Activated naive CD8-positive, alpha-beta T cell (primary cell): ENCODE data around the gene HOOK1.
A peak's percentile ranks its signal among the peaks of the same experiment; 100 is the strongest.
"Not testable (repeated sequence)": the region's sequence is repeated elsewhere in the genome, so short reads cannot be mapped to it uniquely, and the experiment has no call there.

ENCODE experiments used
- H3K27ac Mint-ChIP-seq: one replicate; pipeline ENCODE4 v1.8.0; 2021; ENCODE audit warnings: mixed read lengths
- H3K27me3 Mint-ChIP-seq: one replicate; pipeline ENCODE4 v1.8.0; 2021; ENCODE audit warnings: mixed read lengths
- H3K36me3 Mint-ChIP-seq: one replicate; pipeline ENCODE4 v1.8.0; 2021; ENCODE audit warnings: mixed read lengths
- H3K4me1 Mint-ChIP-seq: one replicate; pipeline ENCODE4 v1.8.0; 2021; ENCODE audit warnings: low read depth, mixed read lengths
- H3K4me3 Mint-ChIP-seq: one replicate; pipeline ENCODE4 v1.8.0; 2021; ENCODE audit warnings: mild to moderate bottlenecking, mixed read lengths
- H3K9me3 Mint-ChIP-seq: one replicate; pipeline ENCODE4 v1.8.0; 2021; ENCODE audit warnings: low read depth, mixed read lengths

HOOK1 gene

GRCh38 chr1:59804301-59804700 lies 10.4 kb upstream of the HOOK1 start:
- peaks cover 3% of the 10 kb centered on the region for H3K27me3 Mint-ChIP-seq

GRCh38 chr1:59805554-59805953 lies 9.2 kb upstream of the HOOK1 start:
- peaks cover 6% of the 10 kb centered on the region for H3K27me3 Mint-ChIP-seq
- peaks cover 5% of the 10 kb centered on the region for H3K36me3 Mint-ChIP-seq
- no peaks in the 10 kb centered on the region for H3K4me1 Mint-ChIP-seq
- H3K27ac Mint-ChIP-seq: no peak overlapping the region
- no peaks in the 10 kb centered on the region for H3K9me3 Mint-ChIP-seq
- H3K4me3 Mint-ChIP-seq: no peak overlapping the region

More at GRCh38 chr1:59804301-59804700, 10.4 kb upstream of the HOOK1 start:
- Mint-ChIP-seq H3K9me3 (no peaks in the 10 kb centered on the region), H3K4me1 (no peaks in the 10 kb centered on the region), H3K36me3 (peaks cover 7% of the 10 kb centered on the region), H3K27ac (no peak overlapping the region), H3K4me3 (no peak overlapping the region)

- Mint-ChIP-seq H3K9me3 (no peaks in the 10 kb centered on the region), H3K36me3 (no peaks in the 10 kb centered on the region), H3K4me3 (no peak overlapping the region), H3K4me1 (peaks cover 10% of the 10 kb centered on the region), H3K27me3 (peaks cover 3% of the 10 kb centered on the region), H3K27ac (peak overlapping the region; percentile 78)
Observed at GRCh38 chr1:59814180-59814900, 409 bp upstream of the HOOK1 start.

GRCh38 chr1:59815892-59816291 lies 1.1 kb downstream of the HOOK1 start:
- Mint-ChIP-seq H3K4me1 (peaks cover 17% of the 10 kb centered on the region), H3K9me3 (no peaks in the 10 kb centered on the region)

GRCh38 chr1:59816318-59816878 lies 1.6 kb downstream of the HOOK1 start:
- peaks cover 17% of the 10 kb centered on the region for H3K4me1 Mint-ChIP-seq
- H3K4me3 Mint-ChIP-seq: no peak overlapping the region
- no peaks in the 10 kb centered on the region for H3K36me3 Mint-ChIP-seq
- H3K27me3 Mint-ChIP-seq: no peaks in the 10 kb centered on the region
- H3K9me3 Mint-ChIP-seq: no peaks in the 10 kb centered on the region
- H3K27ac Mint-ChIP-seq: no peak overlapping the region

More at GRCh38 chr1:59815892-59816291, 1.1 kb downstream of the HOOK1 start:
- Mint-ChIP-seq H3K27ac (no peak overlapping the region), H3K27me3 (no peaks in the 10 kb centered on the region), H3K4me3 (no peak overlapping the region), H3K36me3 (no peaks in the 10 kb centered on the region)

- no peaks in the 10 kb centered on the region for H3K27me3 Mint-ChIP-seq
Observed at GRCh38 chr1:59819566-59820438, 5.1 kb downstream of the HOOK1 start.

GRCh38 chr1:59827055-59827643 lies 12.4 kb downstream of the HOOK1 start:
- no peaks in the 10 kb centered on the region for H3K4me1 Mint-ChIP-seq
- no peaks in the 10 kb centered on the region for H3K9me3 Mint-ChIP-seq
- H3K36me3 Mint-ChIP-seq: peaks cover 21% of the 10 kb centered on the region
- no peaks in the 10 kb centered on the region for H3K27me3 Mint-ChIP-seq
- no peak overlapping the region for H3K4me3 Mint-ChIP-seq
- no peak overlapping the region for H3K27ac Mint-ChIP-seq

More at GRCh38 chr1:59819566-59820438, 5.1 kb downstream of the HOOK1 start:
- Mint-ChIP-seq H3K36me3 (peaks cover under 1% of the 10 kb centered on the region), H3K27ac (peak overlapping the region; percentile 13), H3K4me1 (peaks cover 11% of the 10 kb centered on the region), H3K4me3 (no peak overlapping the region), H3K9me3 (no peaks in the 10 kb centered on the region)

GRCh38 chr1:59828160-59828559 lies 13.4 kb downstream of the HOOK1 start:
- H3K36me3 Mint-ChIP-seq: peaks cover 21% of the 10 kb centered on the region
- no peak overlapping the region for H3K4me3 Mint-ChIP-seq
- no peaks in the 10 kb centered on the region for H3K9me3 Mint-ChIP-seq
- no peaks in the 10 kb centered on the region for H3K4me1 Mint-ChIP-seq
- no peak overlapping the region for H3K27ac Mint-ChIP-seq
- H3K27me3 Mint-ChIP-seq: no peaks in the 10 kb centered on the region

- H3K36me3 Mint-ChIP-seq: peaks cover 10% of the 10 kb centered on the region
- H3K27ac Mint-ChIP-seq: no peak overlapping the region
- no peaks in the 10 kb centered on the region for H3K9me3 Mint-ChIP-seq
- no peaks in the 10 kb centered on the region for H3K4me1 Mint-ChIP-seq
- H3K27me3 Mint-ChIP-seq: no peaks in the 10 kb centered on the region
- H3K4me3 Mint-ChIP-seq: no peak overlapping the region
Observed at GRCh38 chr1:59831529-59831928, 16.8 kb downstream of the HOOK1 start.

GRCh38 chr1:59833022-59833421 lies 18.3 kb downstream of the HOOK1 start:
- Mint-ChIP-seq H3K9me3 (no peaks in the 10 kb centered on the region), H3K27me3 (no peaks in the 10 kb centered on the region), H3K4me3 (no peak overlapping the region), H3K27ac (no peak overlapping the region), H3K36me3 (peaks cover 13% of the 10 kb centered on the region), H3K4me1 (no peaks in the 10 kb centered on the region)

GRCh38 chr1:59833991-59834390 lies 19.2 kb downstream of the HOOK1 start:
- no peak overlapping the region for H3K4me3 Mint-ChIP-seq
- H3K9me3 Mint-ChIP-seq: no peaks in the 10 kb centered on the region
- peaks cover 13% of the 10 kb centered on the region for H3K36me3 Mint-ChIP-seq
- H3K27me3 Mint-ChIP-seq: no peaks in the 10 kb centered on the region
- H3K27ac Mint-ChIP-seq: no peak overlapping the region
- H3K4me1 Mint-ChIP-seq: no peaks in the 10 kb centered on the region

- H3K4me1 Mint-ChIP-seq, H3K4me3 Mint-ChIP-seq, H3K27ac Mint-ChIP-seq, H3K27me3 Mint-ChIP-seq, H3K9me3 Mint-ChIP-seq: not testable (repeated sequence)
- H3K36me3 Mint-ChIP-seq: peaks cover 13% of the 10 kb centered on the region
Observed at GRCh38 chr1:59837857-59838256, 23.1 kb downstream of the HOOK1 start.

- Mint-ChIP-seq H3K4me3 (no peak overlapping the region), H3K9me3 (no peaks in the 10 kb centered on the region), H3K27ac (no peak overlapping the region), H3K36me3 (peaks cover 25% of the 10 kb centered on the region), H3K27me3 (no peaks in the 10 kb centered on the region), H3K4me1 (no peaks in the 10 kb centered on the region)
Observed at GRCh38 chr1:59845091-59845490, 30.3 kb downstream of the HOOK1 start.

- Mint-ChIP-seq H3K36me3 (peaks cover 27% of the 10 kb centered on the region), H3K4me1 (no peaks in the 10 kb centered on the region), H3K4me3 (no peak overlapping the region), H3K9me3 (no peaks in the 10 kb centered on the region), H3K27me3 (no peaks in the 10 kb centered on the region), H3K27ac (no peak overlapping the region)
Observed at GRCh38 chr1:59846209-59846894, 31.6 kb downstream of the HOOK1 start.
